Stromal cell of bone marrow (primary cell): ENCODE measurements around the gene BLACAT1.
"Not testable (repeated sequence)": the region's sequence is repeated elsewhere in the genome, so short reads cannot be mapped to it uniquely, and the experiment has no call there.

Experiments
- DNase-seq: peaks from one replicate; pipeline ENCODE4 v3.0.0-alpha.2; 2012; ENCODE audit warnings: low read depth

Gene BLACAT1

GRCh38 chr1:205440476-205441317 is 15.1 kb downstream of the BLACAT1 start:
- no peak for DNase-seq

GRCh38 chr1:205440121-205440475 is 15.7 kb downstream of the BLACAT1 start:
- DNase-seq = no peak

DNA sequence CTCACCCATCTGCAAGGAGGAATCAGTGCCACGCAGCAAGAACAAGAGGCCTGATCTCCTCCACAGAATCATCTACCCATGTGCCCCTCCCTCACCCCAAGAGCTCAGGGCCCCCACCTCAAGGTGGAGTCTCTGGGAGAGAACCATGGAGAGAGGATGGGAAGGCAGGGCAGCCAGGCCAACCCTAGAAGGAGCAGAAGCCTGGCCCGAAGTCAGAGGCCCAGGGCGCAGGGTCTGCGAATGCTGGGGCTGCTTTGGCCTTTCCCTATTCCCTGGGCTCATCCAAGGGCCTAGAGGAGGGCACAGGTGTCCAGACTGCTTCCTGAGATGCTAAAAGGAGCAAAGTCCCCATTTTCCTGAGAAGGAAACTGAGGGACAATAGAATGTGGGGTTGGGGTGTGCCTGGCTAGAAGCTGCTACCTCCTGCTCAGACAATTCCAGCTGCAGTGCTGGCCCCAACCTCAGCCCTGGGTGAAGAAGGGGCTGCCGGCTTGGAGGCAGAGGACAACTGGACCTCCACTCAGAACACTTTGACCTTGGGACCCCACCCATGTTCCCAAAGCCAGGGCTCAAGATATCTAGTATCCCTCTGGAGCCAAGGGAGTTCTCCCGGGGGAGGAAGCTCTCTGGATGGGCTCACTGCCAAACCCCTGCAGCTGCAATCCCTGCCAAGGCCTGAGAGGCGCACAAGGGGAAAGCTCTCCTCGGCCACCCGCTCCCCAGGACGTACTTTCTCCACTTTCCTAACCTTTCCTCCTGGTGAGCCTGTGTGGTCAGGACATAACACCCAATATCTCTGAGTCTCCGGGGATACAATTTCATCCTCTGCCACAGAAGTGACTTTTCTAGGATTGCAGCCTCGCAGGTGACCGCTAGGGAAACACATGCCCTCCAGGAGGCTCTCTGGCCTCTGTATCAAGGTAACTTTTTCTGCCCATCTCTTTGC is 17.4 kb downstream of the BLACAT1 start:
- DNase-seq = peak; percentile 18

DNA sequence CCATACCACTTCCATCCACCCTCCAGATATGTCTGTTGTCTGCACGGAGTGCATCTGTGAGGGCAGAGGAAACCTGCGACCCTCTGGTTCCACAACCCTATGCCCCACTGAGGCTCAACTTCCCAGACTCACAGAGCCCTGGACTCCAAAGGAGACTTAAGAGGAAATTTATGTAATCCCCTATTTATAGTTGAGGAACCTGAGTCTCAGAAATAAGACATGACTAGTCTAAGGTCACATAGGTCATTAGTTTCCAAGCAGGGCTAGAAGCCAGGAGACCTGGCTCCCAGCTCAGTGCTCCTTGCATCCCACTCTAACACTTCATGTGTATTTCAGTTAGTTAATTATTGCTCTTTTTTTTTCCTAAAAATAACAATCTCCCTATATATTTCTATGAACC is 18.3 kb downstream of the BLACAT1 start:
- DNase-seq = no peak

DNA sequence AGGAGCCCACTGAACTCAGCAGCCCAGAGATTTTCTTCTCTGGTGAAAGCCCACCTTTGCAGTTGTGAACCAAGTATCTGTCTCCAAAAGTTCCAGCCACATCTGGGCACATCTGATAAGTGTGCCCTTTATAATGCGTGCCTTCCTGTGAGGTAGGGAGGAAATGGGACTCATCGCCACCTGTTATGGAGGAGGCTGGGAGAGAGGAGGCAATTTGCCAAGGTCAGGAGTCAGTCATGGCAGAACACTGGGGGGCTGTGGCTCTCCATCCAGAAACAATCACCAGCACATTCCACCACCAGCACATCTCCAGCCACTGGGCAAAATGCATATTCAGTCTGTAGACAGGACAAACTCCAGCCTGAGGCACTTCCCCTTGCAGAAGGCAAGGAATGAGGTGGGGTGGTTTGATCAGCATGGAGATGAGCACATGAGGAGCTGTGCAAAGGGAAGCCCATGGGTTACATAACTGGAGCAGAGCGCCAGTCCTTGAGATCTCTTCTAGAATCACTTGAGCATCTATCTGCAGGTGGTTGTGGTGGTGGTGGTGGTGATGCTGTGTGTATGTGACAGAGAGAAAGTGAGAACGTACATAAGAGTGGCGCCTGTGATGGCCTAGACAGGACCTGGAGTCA is 19.0 kb downstream of the BLACAT1 start:
- no peak for DNase-seq

GRCh38 chr1:205435578-205436573 is 20.0 kb downstream of the BLACAT1 start:
- no peak for DNase-seq

GRCh38 chr1:205434738-205435137 is 21.1 kb downstream of the BLACAT1 start:
- no peak for DNase-seq

- not testable (repeated sequence) for DNase-seq
Observed at GRCh38 chr1:205432692-205433091, 23.2 kb downstream of the BLACAT1 start.

GRCh38 chr1:205432116-205432515 is 23.7 kb downstream of the BLACAT1 start:
- DNase-seq = no peak

GRCh38 chr1:205430696-205431305 is 25.0 kb downstream of the BLACAT1 start:
- DNase-seq = peak; percentile 18

GRCh38 chr1:205429762-205430695 is 25.8 kb downstream of the BLACAT1 start:
- no peak for DNase-seq

DNA sequence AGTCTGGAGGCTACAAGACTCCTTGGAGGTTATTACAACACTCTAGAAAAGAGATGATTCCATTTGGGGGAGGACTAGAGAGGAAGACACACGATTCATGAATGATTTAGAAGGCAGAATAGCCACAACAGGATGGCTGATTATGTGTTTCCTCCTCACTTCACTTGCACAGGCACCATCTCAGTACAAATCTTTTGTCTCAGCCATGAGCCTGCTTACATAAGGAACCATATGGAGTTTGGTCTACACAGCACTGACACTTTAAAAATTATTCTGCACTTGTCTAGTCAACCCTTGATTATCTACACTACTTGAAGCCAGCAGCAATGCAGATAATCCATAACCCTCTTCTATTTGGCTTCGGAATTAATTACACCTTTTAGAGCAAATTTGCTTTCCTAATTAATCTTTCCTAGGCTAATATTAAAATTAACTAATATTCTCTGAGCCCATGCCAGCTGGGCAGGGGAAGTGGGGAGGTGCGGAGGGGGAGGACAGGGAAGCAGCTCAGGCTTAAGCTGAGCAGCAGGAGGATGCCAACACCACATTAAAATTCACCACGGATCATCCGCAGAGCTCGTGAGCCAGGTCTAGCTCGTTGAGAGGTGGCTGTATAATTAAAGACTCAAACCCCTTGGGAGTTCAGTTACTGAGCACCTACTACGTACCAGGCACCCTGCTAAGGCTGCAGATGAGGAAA is 30.8 kb downstream of the BLACAT1 start:
- no peak for DNase-seq

DNA sequence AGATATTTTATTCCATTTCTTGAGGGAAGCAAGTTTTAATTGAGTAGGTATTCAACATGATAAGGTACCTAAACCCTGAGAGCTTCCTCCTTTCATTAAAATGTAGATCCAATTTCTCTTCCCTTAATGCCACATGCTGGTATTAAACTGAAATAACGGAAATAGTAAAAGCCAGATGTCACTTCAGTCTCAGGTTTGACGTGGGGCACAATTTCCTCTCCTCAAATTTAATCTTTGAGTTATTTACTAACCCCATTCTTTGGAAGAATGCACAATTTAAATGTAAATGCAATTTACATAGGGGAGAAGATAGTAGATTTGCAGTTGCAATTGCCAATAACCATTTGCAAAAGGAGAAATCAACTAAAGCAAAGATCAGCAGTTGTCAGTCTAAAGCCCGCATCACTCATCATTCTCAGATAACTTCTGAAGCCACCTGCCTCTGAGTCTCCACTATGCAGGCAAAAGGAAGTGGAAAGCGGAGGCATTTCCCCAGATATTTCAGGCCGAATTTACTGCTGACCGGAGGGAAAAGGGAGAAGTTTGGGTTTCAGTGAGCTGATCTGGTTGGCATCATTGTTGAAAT is 31.9 kb downstream of the BLACAT1 start:
- DNase-seq = no peak

GRCh38 chr1:205422993-205423642 is 32.7 kb downstream of the BLACAT1 start:
- DNase-seq = no peak

DNA sequence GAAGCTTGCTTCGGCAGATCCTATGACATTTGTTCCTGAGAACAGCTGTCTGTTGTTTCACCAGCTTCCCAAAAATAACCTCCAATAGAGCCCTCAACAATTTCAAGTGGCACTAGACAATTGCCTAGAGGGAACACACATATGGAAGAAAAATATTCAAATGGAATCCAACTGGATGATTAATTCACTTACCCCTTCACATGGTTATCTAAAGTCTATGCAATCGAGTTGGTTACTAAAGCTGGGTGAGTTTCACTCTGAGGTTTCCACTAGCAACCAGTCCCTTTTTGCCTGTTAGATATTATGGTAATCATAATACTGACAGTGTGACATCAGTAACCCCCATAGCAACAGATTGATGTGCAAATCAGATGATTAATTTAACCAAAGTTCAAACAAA is 34.0 kb downstream of the BLACAT1 start, which contains the start of gene LEMD1:
Gene LEMD1, minus strand, starts transcription at position 259 of the 400 bp plus-strand sequence. CDS start 1,520 bp downstream, outside the sequence.
- no peak for DNase-seq

DNA sequence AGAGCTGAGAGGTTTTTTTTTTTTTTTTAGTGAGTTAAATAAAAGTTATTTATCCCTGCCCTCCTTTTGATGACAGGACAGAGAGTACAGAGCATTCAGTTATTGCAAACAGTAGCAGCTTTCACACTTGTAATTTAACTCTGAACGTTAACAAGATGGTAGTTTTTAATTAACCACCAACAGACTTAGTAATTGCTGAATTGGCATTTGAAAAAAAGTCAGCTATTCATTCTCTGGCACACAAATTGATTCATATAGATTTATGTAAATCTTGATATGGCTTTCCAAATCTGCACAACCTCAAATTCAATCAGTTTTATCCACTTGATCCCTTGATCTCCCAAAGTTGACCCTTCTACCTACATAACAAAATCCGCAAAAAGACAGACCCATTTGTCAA is 34.9 kb downstream of the BLACAT1 start:
- no peak for DNase-seq

DNA sequence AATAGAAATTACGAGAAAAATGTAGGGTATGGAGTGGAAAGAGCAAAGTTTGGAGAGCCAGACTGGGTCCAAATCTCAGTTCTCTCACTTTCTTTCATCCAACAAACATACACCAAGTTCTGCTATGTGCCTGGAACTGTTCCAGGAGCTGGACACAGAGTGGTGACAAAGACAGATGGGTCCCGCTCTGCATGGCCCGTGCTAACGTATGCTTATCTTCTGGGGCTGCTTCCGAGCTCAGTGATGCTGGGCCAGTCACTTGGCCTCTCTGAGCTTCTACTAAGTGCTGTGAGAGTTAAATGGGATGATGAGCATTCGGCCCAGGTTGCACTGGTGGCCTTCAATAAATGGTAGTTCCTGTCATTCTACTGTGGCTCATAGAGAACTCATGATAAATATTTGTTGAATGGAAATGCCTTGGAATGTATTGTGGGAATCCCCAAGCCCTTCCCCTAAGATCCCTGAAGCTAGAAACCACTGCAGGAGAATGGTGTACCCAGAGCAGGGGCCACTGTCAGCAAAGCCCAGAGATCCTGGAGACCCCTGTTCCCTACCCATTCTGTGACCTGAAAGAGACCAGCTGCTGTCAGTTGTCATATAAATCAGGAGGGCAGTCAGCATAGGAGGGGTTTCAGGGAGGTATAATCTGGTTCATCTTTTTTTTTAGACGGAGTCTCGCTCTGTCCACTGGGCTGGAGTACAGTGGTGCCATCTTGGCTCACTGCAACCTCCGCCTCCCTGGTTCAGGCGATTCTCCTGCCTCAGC is 37.8 kb downstream of the BLACAT1 start:
- no peak for DNase-seq
